Measurements from ENCODE around the gene SQSTM1.

DNA sequence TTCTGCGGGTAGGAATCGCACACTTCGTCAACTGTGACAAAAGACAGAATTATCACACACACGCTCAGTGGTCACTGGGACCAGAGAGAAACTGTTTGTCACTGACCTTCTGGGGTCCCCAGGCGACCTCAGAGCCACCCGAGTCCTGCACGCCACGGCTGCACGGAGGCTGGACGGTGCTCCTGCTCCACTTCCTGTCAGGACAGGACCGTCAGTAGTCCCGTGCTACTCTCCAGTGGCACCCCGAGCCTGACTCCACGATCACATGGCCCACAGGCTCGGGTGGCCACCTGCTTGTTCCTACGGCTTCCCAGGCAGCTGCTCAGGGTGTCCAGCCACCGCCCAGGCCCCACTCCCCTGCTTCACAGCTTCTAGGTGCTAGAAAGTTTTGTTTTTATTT is 20.1 kb downstream of the SQSTM1 start:
- TF ChIP-seq CTCF (IDR thresholded peaks at IDR 0.05) = no peak
- no peak for TF ChIP-seq EZH2 (IDR thresholded peaks at IDR 0.05)
- no peak for TF ChIP-seq EZH2phosphoT487 (IDR thresholded peaks at IDR 0.05)

All from neural progenitor cell (in vitro differentiated cells).